Testis (tissue), 2 donors: ENCODE measurements around the gene UTF1.

Source experiments
- CTCF ChIP-seq, 3 experiments: fragments of 450-650 bp in 2 of 3; fragments of 200-600 bp in 1 of 3; sonication (generic) in 1 of 3; IDR thresholded peaks; one replicate each; pipeline ENCODE4 v1.5.1; 2016 to 2019; ENCODE audit warnings: antibody characterized with exemption in 3 of 3, mild to moderate bottlenecking in 2 of 3, moderate library complexity in 1 of 3
- POLR2A ChIP-seq: fragments of 450-650 bp; IDR thresholded peaks from one replicate; pipeline ENCODE4 v1.6.1; 2017; ENCODE audit warnings: antibody characterized with exemption, mild to moderate bottlenecking, moderate library complexity

GRCh38 chr10:133255323-133255722 lies 25.3 kb downstream of the UTF1 start:
- TF ChIP-seq CTCF (IDR thresholded peaks at IDR 0.05) (no peak), POLR2A (no peak)
